GM12878 (cell line): Measurements from ENCODE around the gene N4BP2. TPM values are rescaled to one million over a fixed set of nuclear protein-coding genes. Genes with fewer than 3 reads are reported as not detected.

Experiments
- BRCA1 ChIP-seq: IDR thresholded peaks from 2 replicates; pipeline ENCODE4 v1.6.1; 2011; ENCODE audit warnings: low read depth, low read length, improper control_type of control experiment
- PML ChIP-seq: IDR thresholded peaks from 2 replicates; pipeline ENCODE4 v1.6.1; 2012; ENCODE audit warnings: low read length, inconsistent platforms
- POLR2A ChIP-seq: IDR thresholded peaks from 2 replicates; pipeline ENCODE4 v1.6.1; 2011; ENCODE audit warnings: low read depth, mild to moderate bottlenecking, low read length
- POLR2AphosphoS2 ChIP-seq: IDR thresholded peaks from 2 replicates; pipeline ENCODE4 v1.6.1; 2011; ENCODE audit warnings: low read depth, mild to moderate bottlenecking, low read length, improper control_type of control experiment, moderate library complexity
- TCF12 ChIP-seq: IDR thresholded peaks from 2 replicates; pipeline ENCODE4 v1.6.1; 2011; ENCODE audit warnings: low read depth, mild to moderate bottlenecking, low read length
- polyA plus RNA-seq, 11 experiments: library from polyadenylated mRNA; depleted of rRNA in 4 of 11; unstranded in 6 of 11; stranded (reverse) in 5 of 11; fragments of >200 nt; fragmentation: Nextera tagmentation in 4 of 11; fragmentation: Illumina TruSeq in 1 of 11; extraction: Ambion mirVana in 4 of 11; extraction: Trizol in 1 of 11; gene quantifications; 1 replicate in 1 of 11; 2 replicates in 10 of 11; pipeline versions ENCODE4 v1.2.1 to v1.2.3, GENCODE V29; 2011 to 2016; ENCODE audit warnings: inconsistent platforms in 2 of 11, missing spikeins in 2 of 11, low read depth in 1 of 11
- total RNA-seq, 4 experiments: library from RNA; depleted of rRNA in 3 of 4; stranded (reverse); fragments of >200 nt in 3 of 4; fragmentation: Illumina TruSeq in 1 of 4; extraction: Trizol in 1 of 4; gene quantifications; 2 replicates each; pipeline versions ENCODE4 v1.2.1 to v1.2.3, GENCODE V29; 2013 to 2021
- TF ChIP-seq, protein P1 (sequence below): fragments of 450-650 bp; IDR thresholded peaks from 2 replicates; pipeline ENCODE4 v1.6.1; 2016; ENCODE audit warnings: mild to moderate bottlenecking, moderate library complexity, borderline replicate concordance
- TF ChIP-seq, protein P2 (sequence below): IDR thresholded peaks from 2 replicates; pipeline ENCODE4 v1.6.1; 2012; ENCODE audit warnings: low read depth, low read length, improper control_type of control experiment
- TF ChIP-seq, protein P3 (sequence below): IDR thresholded peaks from 2 replicates; pipeline ENCODE4 v1.6.1; 2012; ENCODE audit warnings: low read depth, low read length, improper control_type of control experiment

Gene N4BP2
- total and polyA plus RNA-seq, 10 of the 15 experiments (the other 5 are each of a cell fraction or from before 2014, with no cell fraction given): 2.3 to 18.7 (median 10.0) TPM

DNA sequence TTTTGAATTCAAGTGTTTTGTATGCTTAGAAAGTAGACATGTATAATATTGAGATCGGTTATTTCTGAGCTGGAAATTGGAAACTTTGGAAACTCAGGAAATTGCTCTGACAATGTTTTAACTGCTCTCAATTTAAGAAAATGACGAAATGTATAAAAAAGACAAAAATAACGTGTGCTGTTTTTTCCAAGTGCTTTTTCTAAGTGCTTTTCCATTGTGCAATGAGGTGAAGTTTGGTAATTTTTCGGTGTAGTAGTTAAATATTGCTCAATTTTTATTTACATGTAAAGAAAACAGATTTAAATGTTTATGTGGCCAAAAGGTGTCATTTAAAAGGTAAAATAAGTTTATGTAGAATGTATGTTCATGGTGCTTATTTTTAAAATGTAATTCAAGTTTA is 100.8 kb downstream of the N4BP2 start (continued):
- TF ChIP-seq, protein P1, sequence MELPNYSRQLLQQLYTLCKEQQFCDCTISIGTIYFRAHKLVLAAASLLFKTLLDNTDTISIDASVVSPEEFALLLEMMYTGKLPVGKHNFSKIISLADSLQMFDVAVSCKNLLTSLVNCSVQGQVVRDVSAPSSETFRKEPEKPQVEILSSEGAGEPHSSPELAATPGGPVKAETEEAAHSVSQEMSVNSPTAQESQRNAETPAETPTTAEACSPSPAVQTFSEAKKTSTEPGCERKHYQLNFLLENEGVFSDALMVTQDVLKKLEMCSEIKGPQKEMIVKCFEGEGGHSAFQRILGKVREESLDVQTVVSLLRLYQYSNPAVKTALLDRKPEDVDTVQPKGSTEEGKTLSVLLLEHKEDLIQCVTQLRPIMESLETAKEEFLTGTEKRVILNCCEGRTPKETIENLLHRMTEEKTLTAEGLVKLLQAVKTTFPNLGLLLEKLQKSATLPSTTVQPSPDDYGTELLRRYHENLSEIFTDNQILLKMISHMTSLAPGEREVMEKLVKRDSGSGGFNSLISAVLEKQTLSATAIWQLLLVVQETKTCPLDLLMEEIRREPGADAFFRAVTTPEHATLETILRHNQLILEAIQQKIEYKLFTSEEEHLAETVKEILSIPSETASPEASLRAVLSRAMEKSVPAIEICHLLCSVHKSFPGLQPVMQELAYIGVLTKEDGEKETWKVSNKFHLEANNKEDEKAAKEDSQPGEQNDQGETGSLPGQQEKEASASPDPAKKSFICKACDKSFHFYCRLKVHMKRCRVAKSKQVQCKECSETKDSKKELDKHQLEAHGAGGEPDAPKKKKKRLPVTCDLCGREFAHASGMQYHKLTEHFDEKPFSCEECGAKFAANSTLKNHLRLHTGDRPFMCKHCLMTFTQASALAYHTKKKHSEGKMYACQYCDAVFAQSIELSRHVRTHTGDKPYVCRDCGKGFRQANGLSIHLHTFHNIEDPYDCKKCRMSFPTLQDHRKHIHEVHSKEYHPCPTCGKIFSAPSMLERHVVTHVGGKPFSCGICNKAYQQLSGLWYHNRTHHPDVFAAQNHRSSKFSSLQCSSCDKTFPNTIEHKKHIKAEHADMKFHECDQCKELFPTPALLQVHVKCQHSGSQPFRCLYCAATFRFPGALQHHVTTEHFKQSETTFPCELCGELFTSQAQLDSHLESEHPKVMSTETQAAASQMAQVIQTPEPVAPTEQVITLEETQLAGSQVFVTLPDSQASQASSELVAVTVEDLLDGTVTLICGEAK: no peak
- TF ChIP-seq TCF12 (no peak), POLR2AphosphoS2 (no peak), BRCA1 (no peak), POLR2A (no peak), PML (no peak)
- TF ChIP-seq, protein P2, sequence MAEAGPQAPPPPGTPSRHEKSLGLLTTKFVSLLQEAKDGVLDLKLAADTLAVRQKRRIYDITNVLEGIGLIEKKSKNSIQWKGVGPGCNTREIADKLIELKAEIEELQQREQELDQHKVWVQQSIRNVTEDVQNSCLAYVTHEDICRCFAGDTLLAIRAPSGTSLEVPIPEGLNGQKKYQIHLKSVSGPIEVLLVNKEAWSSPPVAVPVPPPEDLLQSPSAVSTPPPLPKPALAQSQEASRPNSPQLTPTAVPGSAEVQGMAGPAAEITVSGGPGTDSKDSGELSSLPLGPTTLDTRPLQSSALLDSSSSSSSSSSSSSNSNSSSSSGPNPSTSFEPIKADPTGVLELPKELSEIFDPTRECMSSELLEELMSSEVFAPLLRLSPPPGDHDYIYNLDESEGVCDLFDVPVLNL: no peak
- TF ChIP-seq, protein P3, sequence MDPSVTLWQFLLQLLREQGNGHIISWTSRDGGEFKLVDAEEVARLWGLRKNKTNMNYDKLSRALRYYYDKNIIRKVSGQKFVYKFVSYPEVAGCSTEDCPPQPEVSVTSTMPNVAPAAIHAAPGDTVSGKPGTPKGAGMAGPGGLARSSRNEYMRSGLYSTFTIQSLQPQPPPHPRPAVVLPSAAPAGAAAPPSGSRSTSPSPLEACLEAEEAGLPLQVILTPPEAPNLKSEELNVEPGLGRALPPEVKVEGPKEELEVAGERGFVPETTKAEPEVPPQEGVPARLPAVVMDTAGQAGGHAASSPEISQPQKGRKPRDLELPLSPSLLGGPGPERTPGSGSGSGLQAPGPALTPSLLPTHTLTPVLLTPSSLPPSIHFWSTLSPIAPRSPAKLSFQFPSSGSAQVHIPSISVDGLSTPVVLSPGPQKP: no peak
